Activated CD8-positive, alpha-beta memory T cell treated with anti-CD3 and anti-CD28 coated beads for 1 hour (primary cell): ENCODE measurements around the gene PAQR7.
A peak's percentile ranks its signal among the peaks of the same experiment; 100 is the strongest.
"Not testable (repeated sequence)": the region's sequence is repeated elsewhere in the genome, so short reads cannot be mapped to it uniquely, and the experiment has no call there.

Experiments
- DNase-seq, 2 donors: peaks; one replicate each; pipeline ENCODE4 v3.0.0-alpha.2; 2020; ENCODE audit warnings: low read depth in 1 of 2; ENCODE audit errors: extremely low read depth in 1 of 2

The PAQR7 gene

GRCh38 chr1:25854554-25854953, 21.0 kb downstream of the PAQR7 start:
- no peak for DNase-seq

GRCh38 chr1:25848531-25848930, 27.0 kb downstream of the PAQR7 start:
- no peak for DNase-seq

GRCh38 chr1:25847929-25848328, 27.6 kb downstream of the PAQR7 start:
- DNase-seq, result no peak

- DNase-seq, result no peak
Measured at GRCh38 chr1:25845664-25846063, 29.8 kb downstream of the PAQR7 start.

- no peak for DNase-seq
Measured at GRCh38 chr1:25844536-25845337, 30.8 kb downstream of the PAQR7 start.

GRCh38 chr1:25843483-25843882, 32.0 kb downstream of the PAQR7 start:
- no peak for DNase-seq

GRCh38 chr1:25839808-25840207, 35.7 kb downstream of the PAQR7 start:
- DNase-seq, result not testable (repeated sequence)

- DNase-seq, result no peak
Measured at GRCh38 chr1:25837262-25837875, 38.1 kb downstream of the PAQR7 start.

GRCh38 chr1:25836695-25837094, 38.8 kb downstream of the PAQR7 start:
- DNase-seq, result no peak

- DNase-seq, result no peak
Measured at GRCh38 chr1:25834894-25835293, 40.6 kb downstream of the PAQR7 start.

- no peak for DNase-seq
Measured at GRCh38 chr1:25833158-25833557, 42.4 kb downstream of the PAQR7 start.

GRCh38 chr1:25832336-25833037, 43.0 kb downstream of the PAQR7 start:
- no peak for DNase-seq

- DNase-seq, result no peak
Measured at GRCh38 chr1:25831569-25832196, 43.8 kb downstream of the PAQR7 start.

- no peak for DNase-seq
Measured at GRCh38 chr1:25829046-25829445, 46.5 kb downstream of the PAQR7 start.

- DNase-seq, result no peak
Measured at GRCh38 chr1:25828491-25828890, 47.0 kb downstream of the PAQR7 start.

- no peak for DNase-seq
Measured at GRCh38 chr1:25826571-25826970, 48.9 kb downstream of the PAQR7 start.

GRCh38 chr1:25825605-25826004, 49.9 kb downstream of the PAQR7 start:
- no peak for DNase-seq

GRCh38 chr1:25821630-25822091, 53.8 kb downstream of the PAQR7 start:
- DNase-seq, result no peak

GRCh38 chr1:25821112-25821476, 54.4 kb downstream of the PAQR7 start:
- no peak for DNase-seq

GRCh38 chr1:25820247-25821111, 55.0 kb downstream of the PAQR7 start:
- peak; percentile 35 to 50 for DNase-seq
